NCI-H748 (cell line): ENCODE results near the gene FXYD4.
"Not testable (repeated sequence)": the region's sequence is repeated elsewhere in the genome, so short reads cannot be mapped to it uniquely, and the experiment has no call there.

Source experiments
- DNase-seq: peaks from one replicate; lab custom pipeline; 2025; ENCODE audit not compliant: unreplicated experiment; lab: John Stamatoyannopoulos, UW

FXYD4 gene

DNA sequence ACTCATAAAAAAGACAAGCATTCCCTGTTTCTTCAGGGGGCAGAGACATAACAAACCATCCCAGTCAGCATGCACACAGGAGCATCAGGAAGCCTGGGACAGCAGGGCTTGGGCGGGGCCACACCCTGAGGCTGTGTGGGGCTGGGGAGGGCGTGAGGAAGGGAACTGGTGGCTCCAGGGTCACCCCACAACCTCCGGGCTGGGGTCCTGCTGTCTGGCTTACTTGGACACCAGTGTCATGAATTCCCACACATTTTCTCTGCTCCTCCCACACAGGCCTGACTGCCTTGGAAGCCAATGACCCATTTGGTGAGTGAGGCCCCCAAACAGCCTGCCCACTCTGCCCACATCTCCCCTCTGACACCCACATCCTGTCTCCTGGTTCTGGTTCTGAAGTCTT lies 2.8 kb downstream of the FXYD4 start:
- no peak for DNase-seq

- peak; percentile 7 for DNase-seq
These were observed 4.1 kb downstream of the FXYD4 start for GRCh38 chr10:43375401-43376020.

- no peak for DNase-seq
These were observed 4.7 kb downstream of the FXYD4 start for GRCh38 chr10:43376046-43376635.

DNA sequence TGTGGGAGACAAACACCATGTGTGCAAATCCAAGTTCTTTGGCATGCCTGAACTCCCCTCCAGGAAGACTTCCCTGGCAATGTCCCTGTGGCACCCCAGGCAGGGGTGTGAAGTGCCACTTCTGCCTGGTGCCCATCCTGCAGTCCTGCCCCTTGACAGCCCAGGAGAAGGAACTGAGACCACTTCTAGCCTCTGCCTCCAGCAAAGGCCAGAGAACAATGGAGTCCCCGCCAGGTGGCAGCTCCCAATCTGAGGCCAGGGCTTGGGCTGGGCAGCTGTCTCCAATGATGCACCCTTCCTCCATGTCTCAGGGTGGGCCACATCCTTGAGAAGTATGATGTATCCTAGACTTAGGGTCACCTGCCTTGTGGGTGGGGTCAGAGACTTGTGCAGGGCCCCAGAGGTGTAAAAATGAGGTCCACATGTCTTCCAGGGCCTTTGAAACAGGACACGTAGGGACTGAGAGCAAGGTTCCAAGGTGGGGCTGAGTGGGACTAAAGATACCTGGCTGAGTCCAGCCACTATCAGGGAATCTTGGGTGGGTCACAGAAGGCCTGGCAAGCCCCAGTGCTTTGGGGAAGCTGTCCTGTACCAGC lies 5.5 kb downstream of the FXYD4 start:
- no peak for DNase-seq

- DNase-seq = no peak
These were observed 6.0 kb downstream of the FXYD4 start for GRCh38 chr10:43377424-43377883.

- no peak for DNase-seq
These were observed 9.3 kb downstream of the FXYD4 start for GRCh38 chr10:43380610-43381222.

- DNase-seq = no peak
These were observed 12.0 kb downstream of the FXYD4 start for GRCh38 chr10:43383204-43383971.

GRCh38 chr10:43384252-43385221 lies 13.1 kb downstream of the FXYD4 start:
- no peak for DNase-seq

GRCh38 chr10:43385412-43386004 lies 14.1 kb downstream of the FXYD4 start:
- DNase-seq = no peak

DNA sequence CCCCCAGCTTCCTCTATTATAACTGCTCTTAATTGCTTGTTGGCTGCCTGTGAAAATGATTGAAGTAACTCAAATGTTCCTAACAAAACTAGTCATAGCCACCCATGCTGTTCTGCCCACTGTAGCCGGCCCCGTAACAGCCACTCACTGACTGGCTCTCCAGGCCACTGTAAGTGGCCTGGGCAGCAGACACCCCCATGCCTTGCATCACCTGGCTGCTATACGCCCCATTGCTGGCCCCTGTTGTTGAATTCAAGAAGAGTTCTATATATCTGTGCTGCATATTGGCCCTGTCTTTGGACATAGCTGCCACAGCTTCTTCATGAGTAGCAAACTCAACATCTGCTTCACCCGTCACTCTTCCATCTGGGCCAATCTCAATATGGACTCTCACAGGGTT lies 15.1 kb downstream of the FXYD4 start:
- no peak for DNase-seq

- no peak for DNase-seq
These were observed 15.7 kb downstream of the FXYD4 start for GRCh38 chr10:43386981-43387677.

DNA sequence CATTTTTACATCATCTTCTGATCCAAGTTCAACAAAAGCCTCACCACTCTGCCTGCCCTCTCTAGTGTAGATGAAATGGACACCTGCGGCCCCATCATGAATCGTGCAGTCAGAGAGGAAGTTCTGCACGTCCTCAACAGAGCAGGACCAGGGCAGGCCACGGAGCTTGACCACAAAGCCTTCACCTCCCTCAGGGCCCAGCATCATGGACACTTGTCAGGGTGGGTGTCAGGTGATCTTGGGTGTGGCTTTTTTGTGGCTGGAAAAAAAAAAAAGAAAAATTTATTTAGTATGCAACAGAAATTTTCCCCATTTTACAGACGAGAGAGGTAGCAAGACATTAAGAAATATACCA lies 16.2 kb downstream of the FXYD4 start:
- no peak for DNase-seq

DNA sequence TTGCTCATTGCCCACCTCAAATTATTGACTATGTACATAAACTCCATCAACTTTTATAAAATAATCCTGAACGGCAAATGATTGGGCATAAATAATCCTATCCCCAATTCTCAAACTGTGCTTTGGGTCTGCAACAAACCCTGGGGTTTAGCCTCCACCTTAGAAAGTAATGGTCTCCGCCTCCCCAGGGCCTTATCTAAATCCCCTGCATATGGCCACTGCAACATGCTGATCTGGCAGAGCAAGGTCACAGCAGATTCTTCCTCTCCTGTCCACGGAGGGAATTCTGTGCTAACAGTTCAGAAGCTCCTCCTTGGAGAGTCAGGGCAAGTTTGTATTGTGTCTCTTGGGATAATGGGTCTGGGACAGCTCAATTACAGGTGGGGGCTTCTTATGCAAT lies 18.4 kb downstream of the FXYD4 start:
- no peak for DNase-seq

- no peak for DNase-seq
These were observed 18.9 kb downstream of the FXYD4 start for GRCh38 chr10:43390333-43390732.

- DNase-seq = no peak
These were observed 19.3 kb downstream of the FXYD4 start for GRCh38 chr10:43390759-43391158.

DNA sequence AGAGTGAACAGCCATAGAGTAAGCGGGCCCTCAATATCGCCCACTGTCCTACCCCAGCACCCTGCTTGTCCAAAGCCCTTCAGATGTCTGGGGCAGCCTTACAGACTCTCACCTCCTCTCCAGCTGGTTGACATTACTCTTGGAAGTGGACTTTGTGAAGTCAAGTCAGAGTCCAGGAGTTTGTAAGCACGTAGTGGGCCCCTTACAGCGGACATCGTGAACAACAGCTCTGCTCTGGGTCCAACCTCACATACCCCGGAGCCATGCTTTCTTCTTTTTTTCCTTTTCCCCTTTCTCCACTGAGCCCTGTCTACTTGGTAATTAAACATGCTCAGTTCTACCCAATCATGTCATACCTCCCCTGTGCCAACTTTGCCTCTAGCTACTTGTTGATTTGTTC lies 20.1 kb downstream of the FXYD4 start:
- no peak for DNase-seq

- DNase-seq = no peak
These were observed 21.3 kb downstream of the FXYD4 start for GRCh38 chr10:43392748-43393147.

- DNase-seq = not testable (repeated sequence)
These were observed 21.8 kb downstream of the FXYD4 start for GRCh38 chr10:43393186-43393585.

GRCh38 chr10:43393606-43394360 lies 22.3 kb downstream of the FXYD4 start:
- DNase-seq = no peak
